Spleen (tissue), 7 donors: Measurements from ENCODE around the gene SPHK1.

Source experiments
- CTCF ChIP-seq, 11 experiments: fragments of 200-600 bp in 7 of 11; fragments of 450-650 bp in 4 of 11; sonication (generic) in 4 of 11; IDR thresholded peaks in 8 of 11; conservative IDR thresholded peaks in 3 of 11; 1 replicate in 7 of 11; 2 replicates in 4 of 11; pipeline versions ENCODE4 v1.4.0 to v1.8.0; 2016 to 2021; ENCODE audit warnings: antibody characterized with exemption in 11 of 11, inconsistent platforms in 4 of 11, mild to moderate bottlenecking in 1 of 11
- POLR2A ChIP-seq, 3 donors: fragments of 450-650 bp; IDR thresholded peaks; one replicate each; pipeline ENCODE4 v1.5.1; 2017; ENCODE audit warnings: antibody characterized with exemption in 3 of 3, mild to moderate bottlenecking in 1 of 3
- POLR2AphosphoS5 ChIP-seq, 3 donors: sonication (generic); formaldehyde crosslinking; IDR thresholded peaks; one replicate each; pipeline ENCODE4 v1.5.1; 2017; ENCODE audit warnings: antibody characterized with exemption in 3 of 3
- donor health status: DM: no; HTN: no; CAD: no; lungs with moderate emphysema.
- donor health status: DM: no; HTN: no; CAD: no.
- donor health status: DM: no; HTN: no; CAD: no.

- no peak for TF ChIP-seq POLR2A (IDR thresholded peaks at IDR 0.05)
- TF ChIP-seq CTCF (IDR thresholded peaks at IDR 0.05 in 8 of 11, conservative IDR thresholded peaks at IDR 0.05 in 3 of 11), result no peak
- no peak for TF ChIP-seq POLR2AphosphoS5 (IDR thresholded peaks at IDR 0.05)
These were observed 31.3 kb upstream of the SPHK1 start for GRCh38 chr17:76353004-76353598.
